Transverse colon (tissue), 4 donors: ENCODE measurements around the gene ORC3. TPM values are rescaled to one million over a fixed set of nuclear protein-coding genes. Genes with fewer than 3 reads are reported as not detected.

Experiments used
- DNase-seq: peaks from one replicate; pipeline ENCODE4 v3.0.0-alpha.2; 2019
- H3K27ac ChIP-seq, 4 donors: fragments of 200-600 bp; sonication (generic); 2 replicates each; pipeline ENCODE4 v1.5.1; 2016 to 2018; ENCODE audit warnings: inconsistent platforms in 4 of 4
- H3K27me3 ChIP-seq: fragments of 200-600 bp; sonication (generic); 2 replicates; pipeline ENCODE4 v1.5.1; 2017; ENCODE audit warnings: inconsistent platforms
- H3K36me3 ChIP-seq, 4 donors: fragments of 200-600 bp; sonication (generic); 2 replicates each; pipeline ENCODE4 v1.5.1; 2017 to 2019; ENCODE audit warnings: inconsistent platforms in 4 of 4
- H3K4me1 ChIP-seq, 4 donors: fragments of 200-600 bp; sonication (generic); 2 replicates each; pipeline ENCODE4 v1.5.1; 2017 to 2020; ENCODE audit warnings: inconsistent platforms in 4 of 4
- H3K4me3 ChIP-seq, 4 donors: fragments of 200-600 bp; sonication (generic); 1 replicate in 1 of 4; 2 replicates in 3 of 4; pipeline versions ENCODE4 v1.5.1 to v1.6.1; 2017 to 2019; ENCODE audit warnings: inconsistent platforms in 4 of 4
- H3K9me3 ChIP-seq, 2 donors: fragments of 200-600 bp; sonication (generic); 2 replicates each; pipeline ENCODE4 v1.5.1; 2017 to 2019; ENCODE audit warnings: inconsistent platforms in 2 of 2
- EP300 ChIP-seq: sonication (generic); formaldehyde crosslinking; IDR thresholded peaks from one replicate; pipeline ENCODE4 v1.6.1; 2017; ENCODE audit warnings: antibody characterized with exemption, low read depth
- POLR2A ChIP-seq: fragments of 450-650 bp; IDR thresholded peaks from one replicate; pipeline ENCODE4 v1.6.1; 2016; ENCODE audit warnings: antibody characterized with exemption, mild to moderate bottlenecking, moderate library complexity
- POLR2AphosphoS5 ChIP-seq, 3 donors: sonication (generic); formaldehyde crosslinking; IDR thresholded peaks; one replicate each; pipeline ENCODE4 v1.6.1; 2016; ENCODE audit warnings: antibody characterized with exemption in 3 of 3
- whole genome bisulfite sequencing, 2 donors: methylation state at CpG; one replicate each; pipeline ENCODE4 v1.1.5; 2018; ENCODE audit warnings: low coverage in 1 of 2; 5-methylcytosine and 5-hydroxymethylcytosine counted together
- in situ Hi-C, 4 donors: fragments of 200-750 bp; cut with MboI; loops; one replicate each; pipeline versions ENCODE4 v1.15.0 to v1.15.1; 2017; ENCODE audit warnings: low sequenced_read_pairs in 3 of 4, low pct_ligation_motif_present in 1 of 4, low pct_unique_long_range_greater_than_20kb in 1 of 4
- intact Hi-C: fragments of 100-400 bp; cut with DNase I; formaldehyde crosslinking; loops from one replicate; pipeline ENCODE4 v1.15.1; 2023; ENCODE audit warnings: low total_unique reads
- total RNA-seq, 4 donors: library from RNA; depleted of rRNA; stranded (reverse); fragments of >200 nt; gene quantifications; one replicate each; pipeline ENCODE4 v1.1.0, GENCODE V29; 2016
- TF ChIP-seq, protein P1 (sequence below), 5 experiments: fragments of 200-600 bp in 3 of 5; fragments of 450-650 bp in 2 of 5; sonication (generic) in 3 of 5; IDR thresholded peaks; 1 replicate in 2 of 5; 2 replicates in 3 of 5; pipeline ENCODE4 v1.5.1; 2016 to 2017; ENCODE audit warnings: antibody characterized with exemption in 5 of 5, inconsistent platforms in 3 of 5, mild to moderate bottlenecking in 2 of 5, moderate library complexity in 1 of 5

Gene ORC3
- total RNA-seq, 4 donors from 2014 or later, result 2.2 to 18.4 (median 17.8) TPM

DNA sequence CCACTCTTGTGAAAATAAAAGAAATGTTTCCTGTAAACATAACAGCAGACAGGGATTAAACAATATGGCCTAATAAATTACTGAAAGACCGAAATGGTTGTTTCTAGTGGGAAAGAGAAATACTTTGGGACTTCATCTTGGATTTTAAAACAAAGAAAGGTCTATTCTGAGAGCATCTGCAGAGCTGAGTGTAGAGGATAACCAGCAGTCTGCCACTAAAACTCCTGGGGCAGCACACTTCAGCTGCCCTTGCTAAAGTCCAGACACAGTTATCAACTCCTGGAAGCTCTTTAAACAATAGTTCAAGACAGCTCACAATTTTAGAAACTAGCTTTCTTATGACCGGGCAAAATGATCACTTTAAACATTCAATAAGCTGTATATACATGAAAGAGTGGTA lies 73.5 kb downstream of the ORC3 start:
- peaks cover 0 to 2% (median 0%) of the 10 kb centered on the region in 4 donors for H3K4me1 ChIP-seq
- 55 to 64% methylated on average over 2 of the region's 2 CpGs for WGBS, 2 donors
- H3K27ac ChIP-seq, result no peak overlapping the region
- no peaks in the 10 kb centered on the region for H3K9me3 ChIP-seq
- no peak for TF ChIP-seq POLR2AphosphoS5 (IDR thresholded peaks at IDR 0.05)
- TF ChIP-seq, protein P1, sequence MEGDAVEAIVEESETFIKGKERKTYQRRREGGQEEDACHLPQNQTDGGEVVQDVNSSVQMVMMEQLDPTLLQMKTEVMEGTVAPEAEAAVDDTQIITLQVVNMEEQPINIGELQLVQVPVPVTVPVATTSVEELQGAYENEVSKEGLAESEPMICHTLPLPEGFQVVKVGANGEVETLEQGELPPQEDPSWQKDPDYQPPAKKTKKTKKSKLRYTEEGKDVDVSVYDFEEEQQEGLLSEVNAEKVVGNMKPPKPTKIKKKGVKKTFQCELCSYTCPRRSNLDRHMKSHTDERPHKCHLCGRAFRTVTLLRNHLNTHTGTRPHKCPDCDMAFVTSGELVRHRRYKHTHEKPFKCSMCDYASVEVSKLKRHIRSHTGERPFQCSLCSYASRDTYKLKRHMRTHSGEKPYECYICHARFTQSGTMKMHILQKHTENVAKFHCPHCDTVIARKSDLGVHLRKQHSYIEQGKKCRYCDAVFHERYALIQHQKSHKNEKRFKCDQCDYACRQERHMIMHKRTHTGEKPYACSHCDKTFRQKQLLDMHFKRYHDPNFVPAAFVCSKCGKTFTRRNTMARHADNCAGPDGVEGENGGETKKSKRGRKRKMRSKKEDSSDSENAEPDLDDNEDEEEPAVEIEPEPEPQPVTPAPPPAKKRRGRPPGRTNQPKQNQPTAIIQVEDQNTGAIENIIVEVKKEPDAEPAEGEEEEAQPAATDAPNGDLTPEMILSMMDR (IDR thresholded peaks at IDR 0.05), result no peak
- intact Hi-C loops (no loop called here), in situ Hi-C loops (no loop called here)
- DNase-seq, result no peak
- H3K27me3 ChIP-seq, result no peaks in the 10 kb centered on the region
- peaks cover 0 to 5% (median 0%) of the 10 kb centered on the region in 4 donors for H3K36me3 ChIP-seq
- no peak overlapping the region for H3K4me3 ChIP-seq

DNA sequence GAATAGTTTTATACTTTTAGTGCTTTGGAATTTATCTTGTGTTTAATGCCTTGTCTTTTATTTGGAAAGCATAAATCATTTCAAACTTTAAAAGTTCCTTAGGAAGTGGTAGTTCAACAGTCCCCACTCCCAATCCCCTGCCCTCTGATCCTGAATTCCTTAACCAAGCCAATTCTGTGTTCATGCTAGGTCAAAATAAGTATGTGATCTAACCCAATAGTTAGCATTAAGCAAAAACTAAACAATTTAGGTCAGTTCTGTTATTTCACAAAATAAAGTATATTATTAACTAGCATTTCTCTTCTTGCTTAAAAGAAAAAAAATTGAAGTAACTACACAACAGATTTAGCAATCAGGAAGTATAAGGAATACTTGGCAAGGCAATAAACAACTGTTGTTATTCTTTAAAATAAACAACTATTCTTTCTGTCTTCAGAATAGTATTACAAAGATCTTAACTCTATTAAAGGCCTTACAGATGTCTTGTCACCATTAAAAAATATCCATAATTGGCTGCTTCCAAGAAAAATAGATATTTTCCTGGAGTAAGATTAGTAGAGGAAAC lies 75.1 kb downstream of the ORC3 start:
- Histone ChIP-seq H3K4me1 (no peaks in the 10 kb centered on the region), H3K4me3 (no peak overlapping the region), H3K9me3 (no peaks in the 10 kb centered on the region), H3K36me3 (peaks cover 0 to 5% (median 0%) of the 10 kb centered on the region in 4 donors), H3K27me3 (no peaks in the 10 kb centered on the region), H3K27ac (no peak overlapping the region)
- in situ Hi-C loops (no loop called here), intact Hi-C loops (no loop called here)
- no peak for DNase-seq
- TF ChIP-seq POLR2AphosphoS5 (IDR thresholded peaks at IDR 0.05), result no peak
- no peak for TF ChIP-seq EP300
- TF ChIP-seq POLR2A, result no peak
- TF ChIP-seq, protein P1 (IDR thresholded peaks at IDR 0.05), result no peak

DNA sequence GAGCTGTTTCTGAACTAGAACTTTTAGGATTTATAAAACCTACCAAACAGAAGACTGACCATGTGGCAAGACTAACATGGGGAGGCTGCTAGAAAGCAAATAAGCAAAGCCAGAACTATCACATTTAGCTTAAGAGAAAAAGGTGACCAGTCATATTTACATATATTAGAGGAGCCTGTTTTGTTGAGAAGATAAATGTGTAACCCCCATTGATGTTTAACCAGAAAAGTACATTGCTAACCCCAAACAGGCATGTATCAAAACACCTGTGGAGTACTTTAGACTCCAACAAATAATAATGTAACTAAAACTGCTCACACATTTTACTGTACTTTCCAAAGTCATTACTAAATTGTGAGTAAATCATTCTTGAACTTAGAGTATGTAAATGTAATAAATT lies 77.1 kb downstream of the ORC3 start:
- in situ Hi-C loops, result no loop called here
- Histone ChIP-seq H3K27me3 (no peaks in the 10 kb centered on the region), H3K36me3 (peaks cover 0 to 11% (median 0%) of the 10 kb centered on the region in 4 donors), H3K9me3 (no peaks in the 10 kb centered on the region), H3K4me1 (no peaks in the 10 kb centered on the region), H3K4me3 (no peak overlapping the region), H3K27ac (no peak overlapping the region)
- DNase-seq, result no peak
- TF ChIP-seq POLR2AphosphoS5 (IDR thresholded peaks at IDR 0.05), result no peak
- TF ChIP-seq, protein P1 (IDR thresholded peaks at IDR 0.05), result no peak
- no peak for TF ChIP-seq EP300
- no peak for TF ChIP-seq POLR2A
- intact Hi-C loops, result no loop called here

DNA sequence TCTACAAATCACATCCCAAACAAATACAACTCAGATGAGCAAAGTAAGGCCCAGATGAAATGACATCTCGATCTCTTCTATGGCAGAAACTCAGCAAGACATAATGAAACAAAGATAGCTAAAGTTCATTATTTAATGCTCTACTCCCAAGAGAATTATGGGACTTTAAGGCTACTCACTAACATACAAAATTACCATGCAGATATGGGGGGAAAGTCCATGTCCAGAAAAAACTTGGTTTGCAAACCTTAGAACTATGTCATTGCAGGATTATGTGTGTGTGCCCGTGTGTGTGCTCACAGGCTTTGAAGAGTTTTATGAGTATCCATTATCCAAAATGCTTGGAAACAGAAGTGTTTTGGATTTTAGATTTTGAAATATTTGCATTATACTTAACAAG lies 78.1 kb downstream of the ORC3 start:
- in situ Hi-C loops, result no loop called here
- WGBS, 2 donors, result 84 to 100% methylated on average over 1 to 2 of the region's 2 CpGs
- intact Hi-C loops, result no loop called here
- Histone ChIP-seq H3K27ac (no peak overlapping the region), H3K4me3 (no peak overlapping the region), H3K36me3 (peaks cover 0 to 18% (median 3%) of the 10 kb centered on the region in 4 donors), H3K9me3 (no peaks in the 10 kb centered on the region), H3K27me3 (no peaks in the 10 kb centered on the region), H3K4me1 (no peaks in the 10 kb centered on the region)
- no peak for TF ChIP-seq POLR2A
- TF ChIP-seq, protein P1 (IDR thresholded peaks at IDR 0.05), result no peak
- TF ChIP-seq POLR2AphosphoS5 (IDR thresholded peaks at IDR 0.05), result no peak
- no peak for TF ChIP-seq EP300
- no peak for DNase-seq
